K562 (cell line): ENCODE results near the gene JPT1. TPM values are rescaled to one million over a fixed set of nuclear protein-coding genes. Genes with fewer than 3 reads are reported as not detected.

Experiments used
- ATAC-seq: fragments of 200-7000 bp; cut with Tn5 transposase; 3 replicates; pipeline ENCODE4 v1.9.1; 2020; ENCODE audit warnings: moderate library complexity
- BruUV-seq: library from RNA; stranded (reverse); fragments of 400-500 nt; replicated peaks from 2 replicates; lab custom pipeline; 2021; lab: Mats Ljungman, UMichigan
- CTCF ChIA-PET: fragments of 300-600 bp; formaldehyde crosslinking; extraction: SDS; loops from one replicate; lab custom pipeline; 2021; ENCODE audit warnings: low intra/inter-chr PET ratio; lab: Yijun Ruan, JAX
- POLR2A ChIA-PET: fragments of 300-600, 350-650 bp; sonication (Branson Sonifier 250); formaldehyde crosslinking; extraction: SDS; loops from one replicate; lab custom pipeline; 2021; ENCODE audit warnings: antibody characterized with exemption, inconsistent platforms; lab: Yijun Ruan, JAX
- DNase-seq, 4 experiments: peaks; one replicate each; pipeline versions ENCODE4 v3.0.0 to v3.0.0-alpha.2; 2011 to 2018; ENCODE audit warnings: low spot score in 3 of 4, mixed read lengths in 3 of 4; ENCODE audit errors: extremely low read depth in 1 of 4
- FAIRE-seq: peaks from 2 replicates; lab custom pipeline; 2011; peaks lifted over from hg19 to GRCh38; lab: Jason Lieb, UNC
- H2AFZ ChIP-seq: 2 replicates; pipeline ENCODE4 v1.6.0; 2011; ENCODE audit warnings: low read depth, low read length, control low read depth, inconsistent platforms
- H3K27ac ChIP-seq: fragments of 200-600 bp; 3 replicates; pipeline ENCODE4 v1.8.0; 2011; ENCODE audit warnings: low read depth, mild to moderate bottlenecking, control low read depth, inconsistent platforms, low read length, moderate library complexity, mixed read lengths; ENCODE audit errors: extremely low read depth
- H3K27me3 ChIP-seq, 2 experiments: fragments of 300-600 bp in 1 of 2; 2 replicates in 1 of 2; 3 replicates in 1 of 2; pipeline versions ENCODE4 v1.6.0 to v1.8.0; 2011; ENCODE audit warnings: inconsistent platforms in 2 of 2, low read length in 2 of 2, mild to moderate bottlenecking in 1 of 2, mixed read lengths in 1 of 2, moderate library complexity in 1 of 2; ENCODE audit not compliant: control insufficient read depth in 2 of 2, insufficient read depth in 2 of 2
- H3K36me3 ChIP-seq: fragments of 300-600 bp; 3 replicates; pipeline ENCODE4 v1.8.0; 2011; ENCODE audit warnings: mild to moderate bottlenecking, low read length, inconsistent platforms; ENCODE audit not compliant: control insufficient read depth, insufficient read depth
- H3K4me1 ChIP-seq, 2 experiments: fragments of 200-600 bp in 1 of 2; replicated peaks in 1 of 2; 2 replicates in 1 of 2; 3 replicates in 1 of 2; pipeline versions ENCODE4 v1.5.1 to v1.8.0; 2011; ENCODE audit warnings: inconsistent platforms in 2 of 2, low read length in 2 of 2, mild to moderate bottlenecking in 1 of 2, mixed read lengths in 1 of 2, moderate library complexity in 1 of 2; ENCODE audit not compliant: control insufficient read depth in 2 of 2, insufficient read depth in 2 of 2
- H3K4me2 ChIP-seq: 2 replicates; pipeline ENCODE4 v1.6.1; 2011; ENCODE audit warnings: low read length, control low read depth, inconsistent platforms, mixed read lengths; ENCODE audit not compliant: insufficient read depth
- H3K4me3 ChIP-seq: fragments of 200-600 bp; sonication (generic), shearing (Covaris generic); 2 replicates; pipeline ENCODE4 v1.5.1; 2016; ENCODE audit warnings: control low read depth, inconsistent platforms
- H3K79me2 ChIP-seq: fragments of 200-600 bp; 3 replicates; pipeline ENCODE4 v1.8.0; 2011; ENCODE audit warnings: low read length, inconsistent platforms; ENCODE audit not compliant: control insufficient read depth, insufficient read depth
- H3K9ac ChIP-seq, 2 experiments: 2 replicates each; pipeline versions ENCODE4 v1.6.0 to v1.6.1; 2011; ENCODE audit warnings: low read depth in 2 of 2, low read length in 2 of 2, control low read depth in 1 of 2, inconsistent platforms in 1 of 2, mild to moderate bottlenecking in 1 of 2, mixed read lengths in 1 of 2; ENCODE audit not compliant: insufficient read depth in 1 of 2
- H3K9me1 ChIP-seq: one replicate; pipeline ENCODE4 v1.6.0; 2011; ENCODE audit warnings: inconsistent platforms, mild to moderate bottlenecking, low read length, moderate library complexity; ENCODE audit not compliant: control insufficient read depth, insufficient read depth
- H3K9me3 ChIP-seq: replicated peaks from 2 replicates; pipeline ENCODE4 v1.5.1; 2011; ENCODE audit warnings: low read depth, low read length, inconsistent platforms; ENCODE audit not compliant: control insufficient read depth, insufficient read depth
- H4K20me1 ChIP-seq: replicated peaks from 2 replicates; pipeline ENCODE4 v1.6.1; 2011; ENCODE audit warnings: low read length, inconsistent platforms, mixed read lengths; ENCODE audit not compliant: control insufficient read depth, insufficient read depth
- ATF4 ChIP-seq: fragments of 450-650 bp; formaldehyde crosslinking; IDR thresholded peaks from 2 replicates; pipeline ENCODE4 v1.4.0; 2022; ENCODE audit warnings: mild to moderate bottlenecking, moderate library complexity
- ERF ChIP-seq: fragments of 450-650 bp; formaldehyde crosslinking; IDR thresholded peaks from 2 replicates; pipeline ENCODE4 v1.4.0; 2020; ENCODE audit warnings: mild to moderate bottlenecking, mixed read lengths
- ETV6 ChIP-seq, 3 experiments: fragments of 150-350 bp in 1 of 3; sonication (generic) in 1 of 3; formaldehyde crosslinking in 1 of 3; IDR thresholded peaks; 2 replicates each; pipeline versions ENCODE4 v1.6.1 to v1.8.0; 2014 to 2022; ENCODE audit warnings: borderline replicate concordance in 2 of 3, low read depth in 2 of 3, antibody characterized with exemption in 1 of 3, low read length in 1 of 3, mild to moderate bottlenecking in 1 of 3, missing genetic modification reagents in 1 of 3
- HNRNPUL1 ChIP-seq: fragments of 200-400 bp; formaldehyde crosslinking; IDR thresholded peaks from 2 replicates; pipeline ENCODE4 v1.6.1; 2017; ENCODE audit warnings: low read length
- KLF13 ChIP-seq: fragments of 450-650 bp; IDR thresholded peaks from 2 replicates; pipeline ENCODE4 v1.6.1; 2016; ENCODE audit warnings: missing genetic modification characterization, low read depth, mild to moderate bottlenecking, missing compliant biosample characterization, moderate library complexity, borderline replicate concordance
- NUFIP1 ChIP-seq: fragments of 450-650 bp; IDR thresholded peaks from 2 replicates; pipeline ENCODE4 v1.6.1; 2018; ENCODE audit not compliant: partially characterized antibody
- POLR2AphosphoS5 ChIP-seq: IDR thresholded peaks from 2 replicates; pipeline ENCODE4 v1.6.1; 2011; ENCODE audit warnings: mild to moderate bottlenecking, low read depth, low read length, moderate library complexity; ENCODE audit not compliant: control insufficient read depth, insufficient read depth
- RBFOX2 ChIP-seq: fragments of 200-400 bp; formaldehyde crosslinking; IDR thresholded peaks from 2 replicates; pipeline ENCODE4 v1.6.1; 2017; ENCODE audit warnings: low read depth, mild to moderate bottlenecking, low read length, moderate library complexity
- SUPT5H ChIP-seq: fragments of 450-650 bp; IDR thresholded peaks from 2 replicates; pipeline ENCODE4 v1.6.1; 2016
- ZKSCAN1 ChIP-seq: fragments of 150-350 bp; IDR thresholded peaks from 2 replicates; pipeline ENCODE4 v1.6.1; 2016; ENCODE audit warnings: low read depth, low read length
- ZNF384 ChIP-seq: IDR thresholded peaks from 2 replicates; pipeline ENCODE4 v1.6.1; 2012; ENCODE audit warnings: low read depth, low read length, improper control_type of control experiment
- ZNF512 ChIP-seq: IDR thresholded peaks from 2 replicates; pipeline ENCODE4 v1.6.1; 2016; ENCODE audit warnings: missing genetic modification characterization, missing compliant biosample characterization
- ZNF57 ChIP-seq: fragments of 450-650 bp; formaldehyde crosslinking; IDR thresholded peaks from 2 replicates; pipeline ENCODE4 v1.4.0; 2020; ENCODE audit warnings: mild to moderate bottlenecking, moderate library complexity
- WGBS: fragments of 100-300 bp; shearing (Covaris generic); methylation state at CpG from one replicate; pipeline ENCODE4 v1.1.6; 2016; ENCODE audit warnings: low coverage, mixed read lengths; ENCODE audit not compliant: insufficient coverage; ENCODE audit errors: missing lambda C conversion rate; 5-methylcytosine and 5-hydroxymethylcytosine counted together
- in situ Hi-C: fragments of 300-500 bp; cut with MboI; formaldehyde crosslinking; loops from 4 replicates; pipeline ENCODE4 v1.15.0; 2018; ENCODE audit warnings: inconsistent platforms, mixed read lengths
- intact Hi-C: fragments of 100-400 bp; cut with micrococcal nuclease; formaldehyde crosslinking; loops from 2 replicates; pipeline ENCODE4 v1.14.2; 2022
- polyA plus RNA-seq, 8 experiments: library from polyadenylated mRNA; depleted of rRNA in 4 of 8; stranded (reverse) in 5 of 8; unstranded in 3 of 8; fragments of >200 nt; fragmentation: Nextera tagmentation in 2 of 8; fragmentation: Illumina TruSeq in 1 of 8; extraction: Ambion mirVana in 2 of 8; extraction: Trizol in 1 of 8; gene quantifications; 2 replicates each; pipeline versions ENCODE4 v1.2.1 to v1.2.3, GENCODE V29; 2011 to 2014; ENCODE audit warnings: inconsistent platforms in 1 of 8, missing spikeins in 1 of 8
- total RNA-seq, 7 experiments: library from RNA; depleted of rRNA in 6 of 7; stranded (reverse); fragments of >200 nt in 6 of 7; fragmentation: Illumina TruSeq in 2 of 7; extraction: Trizol in 2 of 7; gene quantifications; 2 replicates each; pipeline versions ENCODE4 v1.2.1 to v1.2.3, GENCODE V29; 2011 to 2021; ENCODE audit warnings: low replicate concordance in 1 of 7

Gene JPT1
- total and polyA plus RNA-seq, 9 of the 15 experiments (the other 6 are each of a cell fraction or from before 2014, with no cell fraction given): 56.7 to 292 (median 144) TPM

GRCh38 chr17:75176625-75177024, 22.3 kb upstream of the JPT1 start:
- peaks cover 5 to 10% of the 10 kb centered on the region in 2 experiments; a peak in 4 of 5 replicates for H3K4me1 ChIP-seq
- FAIRE-seq (no peak), DNase-seq (no peak)
- H3K36me3 ChIP-seq: peaks cover 93% of the 10 kb centered on the region
- intact Hi-C loops: no loop called here
- 98% methylated on average over 5 of the region's 5 CpGs for WGBS
- no peaks in the 10 kb centered on the region for H3K27me3 ChIP-seq
- H3K9me3 ChIP-seq: no peaks in the 10 kb centered on the region
- no peak overlapping the region for H3K4me3 ChIP-seq
- no peak overlapping the region for H3K4me2 ChIP-seq
- no peak overlapping the region for H2AFZ ChIP-seq
- H3K9ac ChIP-seq: no peak overlapping the region
- BruUV-seq: no TSS peak
- POLR2A ChIA-PET: interaction anchor here (0.6 to 7.1 kb wide), 5 partner anchors 10 to 103 kb away, joined by 3 to 55 read pairs (median 4); partner anchors contain the start of gene JPT1
- TF ChIP-seq KLF13 (tag) (no peak), ZKSCAN1 (peak; percentile 88)
- TF ChIP-seq, all 486 proteins: peak for 1
- CTCF ChIA-PET: no interaction called here
- Histone ChIP-seq H3K27ac (no peak overlapping the region), H3K79me2 (peaks cover 88% of the 10 kb centered on the region), H3K9me1 (no peaks in the 10 kb centered on the region), H4K20me1 (peaks cover 4% of the 10 kb centered on the region; the same call in 1 of the 2 replicates)
- ATAC-seq: no peak
- in situ Hi-C loops: no loop called here

- ATAC-seq (no peak), FAIRE-seq (no peak), DNase-seq (no peak)
- peaks cover 97% of the 10 kb centered on the region for H3K36me3 ChIP-seq
- 94% methylated on average over 9 of the region's 11 CpGs for WGBS
- no peaks in the 10 kb centered on the region for H3K9me1 ChIP-seq
- intact Hi-C loops (no loop called here), in situ Hi-C loops (no loop called here)
- H3K4me3 ChIP-seq: no peak overlapping the region
- H4K20me1 ChIP-seq: peaks cover 4% of the 10 kb centered on the region; the same call in 1 of the 2 replicates
- no peak overlapping the region for H2AFZ ChIP-seq
- H3K9ac ChIP-seq: no peak overlapping the region
- ChIA-PET POLR2A (interaction anchor here (0.8 to 7.1 kb wide), 10 partner anchors 8 to 163 kb away, joined by 3 to 55 read pairs (median 5); partner anchors contain the start of genes JPT1, MRPL58 and SUMO2), CTCF (no interaction called here)
- H3K9me3 ChIP-seq: no peaks in the 10 kb centered on the region
- H3K4me1 ChIP-seq: peaks cover 0 to 5% of the 10 kb centered on the region in 2 experiments; a peak in 2 of 5 replicates
- H3K27me3 ChIP-seq: no peaks in the 10 kb centered on the region
- H3K27ac ChIP-seq: no peak overlapping the region
- H3K79me2 ChIP-seq: peaks cover 85% of the 10 kb centered on the region
- no TSS peak for BruUV-seq
- H3K4me2 ChIP-seq: no peak overlapping the region
- TF ChIP-seq HNRNPUL1: no peak
- 0 out of 2 replicates have a peak, but pooled peaks have one; percentile 29 for TF ChIP-seq RBFOX2
- TF ChIP-seq NUFIP1: no peak
- TF ChIP-seq ATF4 (CRISPR knock-in tag): no peak
- TF ChIP-seq SUPT5H: peak; percentile 54; the same call in 1 of the 2 replicates
- TF ChIP-seq ZNF57 (CRISPR knock-in tag): no peak
- TF ChIP-seq POLR2AphosphoS5: peak; percentile 42; the same call in 1 of the 2 replicates
- no peak for TF ChIP-seq ETV6 (IDR thresholded peaks at IDR 0.05; ENCODE audit: borderline replicate concordance in 1 of 2, low read depth in 2 of 2, low read length in 1 of 2)
- no peak for TF ChIP-seq ETV6 (CRISPR knock-in tag; IDR thresholded peaks at IDR 0.05; ENCODE audit: borderline replicate concordance)
- no peak for TF ChIP-seq ERF (CRISPR knock-in tag)
- TF ChIP-seq ZNF384: no peak
- TF ChIP-seq ZNF512 (tag): no peak
These were observed 20.7 kb upstream of the JPT1 start for GRCh38 chr17:75174996-75175395.
